HepG2 (cell line): ENCODE results near the gene ZNF526. TPM values are rescaled to one million over a fixed set of nuclear protein-coding genes. Genes with fewer than 3 reads are reported as not detected.

Experiments
- ATAC-seq: fragments of 200-7000 bp; cut with Tn5 transposase; 3 replicates; pipeline ENCODE4 v1.9.1; 2020; ENCODE audit warnings: mild to moderate bottlenecking, moderate library complexity
- BruUV-seq: library from RNA; stranded (reverse); fragments of 400-500 nt; replicated peaks from 2 replicates; lab custom pipeline; 2021; lab: Mats Ljungman, UMichigan
- CTCF ChIA-PET: fragments of 300-600 bp; formaldehyde crosslinking; extraction: SDS; loops from one replicate; lab custom pipeline; 2021; ENCODE audit warnings: low total read pairs, inconsistent platforms, low intra/inter-chr PET ratio; lab: Yijun Ruan, JAX
- POLR2A ChIA-PET: fragments of 350-600 bp; sonication (Branson Sonifier 250); formaldehyde crosslinking; loops from one replicate; lab custom pipeline; 2020; ENCODE audit warnings: antibody characterized with exemption, inconsistent platforms; lab: Yijun Ruan, JAX
- DNase-seq: peaks from one replicate; pipeline ENCODE4 v3.0.0-alpha.2; 2015; ENCODE audit warnings: low spot score
- FAIRE-seq: peaks from 3 replicates; lab custom pipeline; 2011; peaks lifted over from hg19 to GRCh38; lab: Jason Lieb, UNC
- H2AFZ ChIP-seq: one replicate; pipeline ENCODE4 v1.6.1; 2011; ENCODE audit warnings: low read length, inconsistent platforms
- H3K27ac ChIP-seq: fragments of 300-600 bp; 3 replicates; pipeline ENCODE4 v1.8.0; 2011; ENCODE audit warnings: mixed run types, mild to moderate bottlenecking, mixed read lengths, low read length, inconsistent platforms; ENCODE audit not compliant: insufficient read depth; ENCODE audit errors: extremely low read length
- H3K27me3 ChIP-seq, 2 experiments: fragments of 200-600 bp in 1 of 2; 2 replicates in 1 of 2; 3 replicates in 1 of 2; pipeline versions ENCODE4 v1.6.0 to v1.8.0; 2011; ENCODE audit warnings: low read length in 2 of 2, mild to moderate bottlenecking in 2 of 2, moderate library complexity in 2 of 2, inconsistent platforms in 1 of 2; ENCODE audit not compliant: insufficient read depth in 2 of 2, control insufficient read depth in 1 of 2
- H3K36me3 ChIP-seq, 2 experiments: fragments of 200-600 bp in 1 of 2; replicated peaks in 1 of 2; 2 replicates in 1 of 2; 3 replicates in 1 of 2; pipeline versions ENCODE4 v1.5.1 to v1.8.0; 2011; ENCODE audit warnings: low read length in 2 of 2, inconsistent platforms in 1 of 2; ENCODE audit not compliant: insufficient read depth in 2 of 2, control insufficient read depth in 1 of 2
- H3K4me1 ChIP-seq: 2 replicates; pipeline ENCODE4 v1.5.1; 2012; ENCODE audit warnings: low read length, inconsistent platforms; ENCODE audit not compliant: insufficient read depth
- H3K4me2 ChIP-seq: 2 replicates; pipeline ENCODE4 v1.6.0; 2011; ENCODE audit warnings: low read depth, low read length, inconsistent platforms
- H3K4me3 ChIP-seq, 3 experiments: fragments of 200-600 bp in 1 of 3; sonication (generic), shearing (Covaris generic) in 1 of 3; replicated peaks in 1 of 3; 2 replicates each; pipeline ENCODE4 v1.5.1; 2011 to 2016; ENCODE audit warnings: low read length in 3 of 3, inconsistent platforms in 2 of 3, low read depth in 2 of 3, mild to moderate bottlenecking in 2 of 3, control low read depth in 1 of 3, mixed read lengths in 1 of 3; ENCODE audit not compliant: insufficient read depth in 1 of 3
- H3K79me2 ChIP-seq: one replicate; pipeline ENCODE4 v1.6.1; 2011; ENCODE audit warnings: low read length, inconsistent platforms; ENCODE audit not compliant: insufficient read depth
- H3K9ac ChIP-seq: 2 replicates; pipeline ENCODE4 v1.6.0; 2011; ENCODE audit warnings: mild to moderate bottlenecking, low read depth, low read length, inconsistent platforms; ENCODE audit not compliant: insufficient read depth
- H3K9me3 ChIP-seq: 2 replicates; pipeline ENCODE4 v1.5.1; 2012; ENCODE audit warnings: mild to moderate bottlenecking, low read length
- H4K20me1 ChIP-seq: 2 replicates; pipeline ENCODE4 v1.6.0; 2011; ENCODE audit warnings: inconsistent platforms, mild to moderate bottlenecking, low read length, moderate library complexity; ENCODE audit not compliant: insufficient read depth
- BCL6 ChIP-seq: IDR thresholded peaks from 2 replicates; pipeline ENCODE4 v1.6.1; 2016; ENCODE audit warnings: missing genetic modification reagents, missing compliant biosample characterization
- GRHL1 ChIP-seq: sonication (generic); formaldehyde crosslinking; conservative IDR thresholded peaks from 2 replicates; pipeline ENCODE4 v1.8.0; 2022; ENCODE audit warnings: missing genetic modification reagents
- MTA3 ChIP-seq: sonication (generic); formaldehyde crosslinking; IDR thresholded peaks from 2 replicates; pipeline ENCODE4 v1.4.0; 2020; ENCODE audit warnings: missing genetic modification reagents
- SRSF4 ChIP-seq: fragments of 200-400 bp; formaldehyde crosslinking; IDR thresholded peaks from one replicate; pipeline ENCODE4 v1.6.1; 2018; ENCODE audit warnings: mild to moderate bottlenecking, low read depth, low read length, moderate library complexity; ENCODE audit not compliant: poor library complexity, severe bottlenecking
- ZKSCAN8 ChIP-seq: IDR thresholded peaks from 2 replicates; pipeline ENCODE4 v1.6.1; 2016; ENCODE audit warnings: borderline replicate concordance, missing genetic modification reagents, missing compliant biosample characterization
- WGBS: methylation state at CpG from one replicate; pipeline ENCODE4 v1.1.6; 2017; ENCODE audit warnings: low lambda C conversion rate; 5-methylcytosine and 5-hydroxymethylcytosine counted together
- in situ Hi-C: cut with HindIII; loops from 2 replicates; pipeline ENCODE4 v1.10.0; 2017; ENCODE audit warnings: low pct_unique_long_range_greater_than_20kb; ENCODE audit not compliant: extremely low pct_ligation_motif_present
- intact Hi-C: fragments of 100-400 bp; cut with micrococcal nuclease; formaldehyde crosslinking; loops from one replicate; pipeline ENCODE4 v1.10.0; 2022; ENCODE audit not compliant: unreplicated experiment
- polyA plus RNA-seq, 8 experiments: library from polyadenylated mRNA; depleted of rRNA in 3 of 8; stranded (reverse) in 7 of 8; unstranded in 1 of 8; fragments of >200 nt; fragmentation: Illumina TruSeq in 4 of 8; extraction: Trizol in 4 of 8; gene quantifications; 2 replicates each; pipeline versions ENCODE4 v1.2.1 to v1.2.3, GENCODE V29; 2011 to 2016; ENCODE audit warnings: low read depth in 4 of 8, missing spikeins in 1 of 8, mixed read lengths in 1 of 8; ENCODE audit not compliant: insufficient read depth in 1 of 8
- total RNA-seq, 5 experiments: library from RNA; depleted of rRNA; stranded (reverse); fragments of >200 nt; fragmentation: Illumina TruSeq; extraction: Trizol; gene quantifications; 2 replicates each; pipeline ENCODE4 v1.2.3, GENCODE V29; 2016; ENCODE audit warnings: low read depth in 1 of 5

The ZNF526 gene
- total and polyA plus RNA-seq, 2 of the 13 experiments (the other 11 are each of a cell fraction or from before 2014, with no cell fraction given), result 3.3 to 8.4 TPM

GRCh38 chr19:42185277-42185676 lies 34.8 kb upstream of the ZNF526 start (continued):
- TF ChIP-seq SRSF4, result no peak

GRCh38 chr19:42188665-42189064 lies 31.4 kb upstream of the ZNF526 start:
- Histone ChIP-seq H3K79me2 (no peaks in the 10 kb centered on the region), H3K36me3 (no peaks in the 10 kb centered on the region), H3K4me3 (no peak overlapping the region)
- FAIRE-seq, result no peak
- no TSS peak for BruUV-seq
- CTCF ChIA-PET, result no interaction called here
- no peak for DNase-seq
- POLR2A ChIA-PET, result no interaction called here
- 39% methylated on average over 1 of the region's 1 CpG for WGBS
- no peak for ATAC-seq
- TF ChIP-seq MTA3 (CRISPR knock-in tag) (no peak), BCL6 (CRISPR knock-in tag) (no peak), ZKSCAN8 (CRISPR knock-in tag) (no peak)
- TF ChIP-seq, all 625 proteins: peak for 0
- H3K4me2 ChIP-seq, result no peak overlapping the region
- no peak overlapping the region for H3K9ac ChIP-seq
- peaks cover 5 to 30% of the 10 kb centered on the region in 2 experiments; a peak in 4 of 5 replicates for H3K27me3 ChIP-seq
- H2AFZ ChIP-seq, result no peak overlapping the region
- no peak overlapping the region for H3K27ac ChIP-seq
- peaks cover 9% of the 10 kb centered on the region; the same call in 1 of the 2 replicates for H3K4me1 ChIP-seq
- H3K9me3 ChIP-seq, result peaks cover 4% of the 10 kb centered on the region; the same call in 1 of the 2 replicates
- no peaks in the 10 kb centered on the region for H4K20me1 ChIP-seq
- in situ Hi-C loops (loop anchor here (5.0 kb wide), 1 partner anchor 56 kb away; the partner anchor contains the start of gene POU2F2), intact Hi-C loops (no loop called here)

GRCh38 chr19:42189133-42189532 lies 31.0 kb upstream of the ZNF526 start:
- BruUV-seq, result no TSS peak
- DNase-seq, result no peak
- Histone ChIP-seq H3K79me2 (no peaks in the 10 kb centered on the region), H4K20me1 (no peaks in the 10 kb centered on the region), H3K27ac (no peak overlapping the region), H3K9me3 (peaks cover 4% of the 10 kb centered on the region; the same call in 1 of the 2 replicates), H3K4me1 (peaks cover 9% of the 10 kb centered on the region; the same call in 1 of the 2 replicates), H2AFZ (no peak overlapping the region), H3K9ac (no peak overlapping the region), H3K27me3 (peaks cover 5 to 30% of the 10 kb centered on the region in 2 experiments; a peak in 4 of 5 replicates), H3K4me3 (no peak overlapping the region), H3K4me2 (no peak overlapping the region), H3K36me3 (no peaks in the 10 kb centered on the region)
- FAIRE-seq, result no peak
- ChIA-PET CTCF (no interaction called here), POLR2A (no interaction called here)
- intact Hi-C loops, result no loop called here
- in situ Hi-C loops, result loop anchor here (5.0 kb wide), 1 partner anchor 57 kb away; the partner anchor contains the start of gene POU2F2
- no peak for ATAC-seq
- no peak for TF ChIP-seq GRHL1 (CRISPR knock-in tag)
- WGBS, result 40% methylated on average over 3 of the region's 3 CpGs
